Pancreas (tissue), 10 donors: ENCODE measurements around the gene COL15A1. TPM values are rescaled to one million over a fixed set of nuclear protein-coding genes. Genes with fewer than 3 reads are reported as not detected.

ENCODE experiments used
- ATAC-seq, 4 donors: fragments of 200-7000 bp; cut with Tn5 transposase; one replicate each; pipeline versions ENCODE4 v1.8.0 to v1.9.1; 2020; ENCODE audit warnings: mild to moderate bottlenecking in 4 of 4, moderate library complexity in 4 of 4
- DNase-seq, 6 donors: peaks; one replicate each; pipeline ENCODE4 v3.0.0-alpha.2; 2020
- FAIRE-seq: peaks from 2 replicates; lab custom pipeline; 2012; peaks lifted over from hg19 to GRCh38; lab: Jason Lieb, UNC
- H3K27ac ChIP-seq, 4 donors: fragments of 200-600 bp; sonication (generic); 1 replicate in 3 of 4; 2 replicates in 1 of 4; pipeline versions ENCODE4 v1.5.0 to v1.8.0; 2020
- H3K27me3 ChIP-seq, 4 donors: fragments of 200-600 bp; one replicate each; pipeline ENCODE4 v1.8.0; 2021
- H3K36me3 ChIP-seq, 3 donors: fragments of 200-600 bp; sonication (generic) in 1 of 3; one replicate each; pipeline versions ENCODE4 v1.5.0 to v1.8.0; 2020 to 2021
- H3K4me1 ChIP-seq, 3 donors: fragments of 200-600 bp; one replicate each; pipeline ENCODE4 v1.8.0; 2021
- H3K4me3 ChIP-seq, 4 donors: fragments of 200-600 bp; sonication (generic) in 2 of 4; one replicate each; pipeline versions ENCODE4 v1.5.0 to v1.8.0; 2020 to 2021
- H3K9me3 ChIP-seq, 4 donors: fragments of 200-600 bp; one replicate each; pipeline ENCODE4 v1.8.0; 2021
- CTCF ChIP-seq, 4 donors: fragments of 200-600 bp; sonication (generic) in 3 of 4; IDR thresholded peaks; one replicate each; pipeline versions ENCODE4 v1.5.0 to v1.8.0; 2021; ENCODE audit warnings: antibody characterized with exemption in 4 of 4
- WGBS, 2 donors: extraction: QIAGEN DNeasy Blood & Tissue Kit; methylation state at CpG; one replicate each; pipeline ENCODE4 v1.1.7; 2013; 5-methylcytosine and 5-hydroxymethylcytosine counted together
- intact Hi-C, 3 donors: fragments of 100-400 bp; cut with DNase I; formaldehyde crosslinking; loops; one replicate each; pipeline versions ENCODE4 v1.11.1 to v1.14.2; 2022
- polyA plus RNA-seq, 2 donors: library from polyadenylated mRNA; stranded (reverse); fragments of 200-250 nt; gene quantifications; one replicate each; pipeline ENCODE4 v1.2.3, GENCODE V29; 2013
- total RNA-seq, 6 donors: library from RNA; stranded (reverse); fragmentation: NEBNext Ultra II Directional in 4 of 6; extraction: Animal tissue kit (Norgen Biotek cat#: 25700) in 4 of 6; gene quantifications; one replicate each; pipeline versions ENCODE4 v1.2.1 to v1.2.4, GENCODE V29; 2021 to 2023
- donor health status: healthy with polysubstance abuse.
- donor health status: DM: no; HTN: no; CAD: no; lungs with moderate emphysema.
- donor health status: DM: no; HTN: no; CAD: no.
- donor health status: control.
- donor health status: control.
- donor health status: Bipolar disorder and iron deficiency.
- donor health status: DM: yes; HTN: yes; CAD: no.
- donor health status: DM: no; HTN: no; CAD: no.
- donor health status: DM: no; HTN: no; CAD: no.
- donor health status: DM: yes; HTN: yes; CAD: no.

The COL15A1 gene
- total and polyA plus RNA-seq, 8 donors: 6.7 to 43.4 (median 10.4) TPM

GRCh38 chr9:99034149-99034548, 90.4 kb downstream of the COL15A1 start:
- no peak for FAIRE-seq
- Histone ChIP-seq H3K4me1 (no peaks in the 10 kb centered on the region), H3K4me3 (no peak overlapping the region), H3K9me3 (no peaks in the 10 kb centered on the region), H3K36me3 (no peaks in the 10 kb centered on the region), H3K27me3 (no peaks in the 10 kb centered on the region), H3K27ac (no peak overlapping the region)
- no peak for TF ChIP-seq CTCF (IDR thresholded peaks at IDR 0.05)
- no peak for DNase-seq
- intact Hi-C loops: no loop called here
- ATAC-seq: no peak
- WGBS, 2 donors: 78 to 83% methylated on average over 3 of the region's 3 CpGs

GRCh38 chr9:99035313-99035712, 91.6 kb downstream of the COL15A1 start:
- Histone ChIP-seq H3K9me3 (no peaks in the 10 kb centered on the region), H3K4me1 (no peaks in the 10 kb centered on the region), H3K27me3 (no peaks in the 10 kb centered on the region), H3K36me3 (no peaks in the 10 kb centered on the region), H3K27ac (no peak overlapping the region), H3K4me3 (no peak overlapping the region)
- DNase-seq (no peak), ATAC-seq (no peak), FAIRE-seq (no peak)
- WGBS, 2 donors: 86 to 88% methylated on average over 4 of the region's 4 CpGs
- intact Hi-C loops: no loop called here
- no peak for TF ChIP-seq CTCF (IDR thresholded peaks at IDR 0.05)

GRCh38 chr9:99037769-99038483, 94.2 kb downstream of the COL15A1 start:
- H3K4me1 ChIP-seq: no peaks in the 10 kb centered on the region
- no peaks in the 10 kb centered on the region for H3K9me3 ChIP-seq
- DNase-seq (no peak), ATAC-seq (no peak), FAIRE-seq (no peak)
- H3K27ac ChIP-seq: no peak overlapping the region
- intact Hi-C loops: no loop called here
- H3K36me3 ChIP-seq: no peaks in the 10 kb centered on the region
- 80 to 84% methylated on average over 7 of the region's 7 CpGs for WGBS, 2 donors
- no peak for TF ChIP-seq CTCF (IDR thresholded peaks at IDR 0.05)
- no peaks in the 10 kb centered on the region for H3K27me3 ChIP-seq
- no peak overlapping the region for H3K4me3 ChIP-seq

- DNase-seq (no peak), FAIRE-seq (no peak), ATAC-seq (no peak)
- Histone ChIP-seq H3K9me3 (no peaks in the 10 kb centered on the region), H3K27me3 (no peaks in the 10 kb centered on the region), H3K27ac (no peak overlapping the region), H3K36me3 (no peaks in the 10 kb centered on the region), H3K4me1 (no peaks in the 10 kb centered on the region), H3K4me3 (no peak overlapping the region)
- WGBS, 2 donors: 74 to 80% methylated on average over 7 of the region's 7 CpGs
- no peak for TF ChIP-seq CTCF (IDR thresholded peaks at IDR 0.05)
- intact Hi-C loops: no loop called here
These were observed 94.7 kb downstream of the COL15A1 start for GRCh38 chr9:99038484-99038820.

- peak in 2 of 4 donors; percentile 25 to 35 for ATAC-seq
- FAIRE-seq: no peak
These were observed 95.9 kb downstream of the COL15A1 start for GRCh38 chr9:99039505-99040182.

More at GRCh38 chr9:99039505-99040182, 95.9 kb downstream of the COL15A1 start:
- Histone ChIP-seq H3K27me3 (no peaks in the 10 kb centered on the region), H3K4me1 (no peaks in the 10 kb centered on the region), H3K9me3 (no peaks in the 10 kb centered on the region), H3K4me3 (no peak overlapping the region), H3K36me3 (no peaks in the 10 kb centered on the region), H3K27ac (no peak overlapping the region)
- intact Hi-C loops: no loop called here
- no peak for TF ChIP-seq CTCF (IDR thresholded peaks at IDR 0.05)
- WGBS, 2 donors: 74 to 92% methylated on average over 2 of the region's 2 CpGs
- no peak for DNase-seq
